Activated T-cell treated with anti-CD3 and anti-CD28 coated beads, Interleukin-2, amount 50 U/mL, for 72 hours (primary cell): ENCODE results near the gene ZSCAN9. TPM values are rescaled to one million over a fixed set of nuclear protein-coding genes. Genes with fewer than 3 reads are reported as not detected.

Source experiments
- ATAC-seq, 2 donors: fragments of 150-1000 bp; cut with Tn5 transposase; replicated peaks in 1 of 2; 2 replicates each; pipeline ENCODE4 v1.10.0; 2021; ENCODE audit warnings: moderate library complexity in 2 of 2, mild to moderate bottlenecking in 1 of 2
- DNase-seq, 2 donors: peaks; one replicate each; pipeline ENCODE4 v3.0.0; 2021 to 2022; ENCODE audit warnings: mixed read lengths in 1 of 2
- H3K27ac Mint-ChIP-seq: one replicate; pipeline ENCODE4 v1.8.0; 2022; ENCODE audit warnings: mild to moderate bottlenecking, moderate library complexity, mixed read lengths
- H3K27me3 Mint-ChIP-seq: one replicate; pipeline ENCODE4 v1.8.0; 2022; ENCODE audit warnings: low read depth, mixed read lengths
- H3K36me3 Mint-ChIP-seq, 2 donors: one replicate each; pipeline ENCODE4 v1.8.0; 2022; ENCODE audit warnings: mixed read lengths in 2 of 2, mild to moderate bottlenecking in 1 of 2; ENCODE audit not compliant: insufficient read depth in 2 of 2
- H3K4me1 Mint-ChIP-seq: one replicate; pipeline ENCODE4 v1.8.0; 2022; ENCODE audit warnings: low read depth, mixed read lengths
- H3K4me3 Mint-ChIP-seq, 2 donors: one replicate each; pipeline ENCODE4 v1.8.0; 2022; ENCODE audit warnings: mild to moderate bottlenecking in 2 of 2, mixed read lengths in 2 of 2, moderate library complexity in 2 of 2
- H3K9me3 Mint-ChIP-seq, 2 donors: one replicate each; pipeline ENCODE4 v1.8.0; 2022; ENCODE audit warnings: mixed read lengths in 2 of 2
- total RNA-seq, 2 donors: library from RNA; stranded (reverse); gene quantifications; one replicate each; pipeline ENCODE4 v1.2.3, GENCODE V29; 2022

ZSCAN9 gene
- 1 to 10 TPM; 7.5 to 9.2 TPM for total RNA-seq

GRCh38 chr6:28225056-28225834 lies at the start of gene ZSCAN9:
ZSCAN9 (plus strand) TSS chr6:28225275; CDS start chr6:28227085, 1,810 bp downstream.
- DNase-seq = peak; percentile 64 to 75
- Mint-ChIP-seq H3K4me1 (peaks cover 15% of the 10 kb centered on the region), H3K9me3 (no peaks in the 10 kb centered on the region), H3K27ac (peak within 1 kb of the TSS; percentile 46), H3K36me3 (peaks cover 3 to 5% of the 10 kb centered on the region in 2 donors), H3K27me3 (peaks cover 54% of the 10 kb centered on the region), H3K4me3 (peak within 1 kb of the TSS; percentile 82 to 85)
- ATAC-seq = peak; percentile 83 to 97

- Mint-ChIP-seq H3K27ac (no peak overlapping the region), H3K9me3 (peaks cover 3 to 8% of the 10 kb centered on the region in 2 donors), H3K36me3 (peaks cover 1 to 2% of the 10 kb centered on the region in 2 donors), H3K27me3 (peaks cover 39% of the 10 kb centered on the region), H3K4me1 (no peaks in the 10 kb centered on the region), H3K4me3 (no peak overlapping the region)
- ATAC-seq = no peak
- no peak for DNase-seq
These were observed 48.7 kb upstream of the ZSCAN9 start for GRCh38 chr6:28176373-28176772.

DNA sequence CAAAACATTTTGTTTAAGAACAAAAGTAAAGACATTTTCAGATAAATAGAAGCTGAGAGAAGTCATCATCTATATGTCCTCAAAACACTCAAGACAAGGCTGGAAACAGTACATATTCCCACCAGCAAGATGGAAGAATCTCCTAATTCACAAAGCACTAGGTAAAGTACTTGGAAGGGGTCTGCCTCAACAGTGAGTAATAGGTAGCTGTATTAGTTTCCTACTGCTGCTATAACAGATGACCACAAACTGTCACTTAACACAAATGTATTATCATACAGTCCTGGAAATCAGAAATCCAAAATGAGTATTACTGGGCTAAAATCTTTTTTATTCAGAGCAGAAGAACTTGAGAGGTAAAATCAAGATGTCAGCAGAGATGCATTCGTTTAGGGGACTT lies 42.8 kb upstream of the ZSCAN9 start:
- no peak for ATAC-seq
- Mint-ChIP-seq H3K4me1 (no peaks in the 10 kb centered on the region), H3K27me3 (peaks cover 27% of the 10 kb centered on the region), H3K36me3 (peaks cover 4 to 6% of the 10 kb centered on the region in 2 donors), H3K27ac (no peak overlapping the region), H3K4me3 (no peak overlapping the region), H3K9me3 (peaks cover 12% of the 10 kb centered on the region in 2 donors)
- no peak for DNase-seq

DNA sequence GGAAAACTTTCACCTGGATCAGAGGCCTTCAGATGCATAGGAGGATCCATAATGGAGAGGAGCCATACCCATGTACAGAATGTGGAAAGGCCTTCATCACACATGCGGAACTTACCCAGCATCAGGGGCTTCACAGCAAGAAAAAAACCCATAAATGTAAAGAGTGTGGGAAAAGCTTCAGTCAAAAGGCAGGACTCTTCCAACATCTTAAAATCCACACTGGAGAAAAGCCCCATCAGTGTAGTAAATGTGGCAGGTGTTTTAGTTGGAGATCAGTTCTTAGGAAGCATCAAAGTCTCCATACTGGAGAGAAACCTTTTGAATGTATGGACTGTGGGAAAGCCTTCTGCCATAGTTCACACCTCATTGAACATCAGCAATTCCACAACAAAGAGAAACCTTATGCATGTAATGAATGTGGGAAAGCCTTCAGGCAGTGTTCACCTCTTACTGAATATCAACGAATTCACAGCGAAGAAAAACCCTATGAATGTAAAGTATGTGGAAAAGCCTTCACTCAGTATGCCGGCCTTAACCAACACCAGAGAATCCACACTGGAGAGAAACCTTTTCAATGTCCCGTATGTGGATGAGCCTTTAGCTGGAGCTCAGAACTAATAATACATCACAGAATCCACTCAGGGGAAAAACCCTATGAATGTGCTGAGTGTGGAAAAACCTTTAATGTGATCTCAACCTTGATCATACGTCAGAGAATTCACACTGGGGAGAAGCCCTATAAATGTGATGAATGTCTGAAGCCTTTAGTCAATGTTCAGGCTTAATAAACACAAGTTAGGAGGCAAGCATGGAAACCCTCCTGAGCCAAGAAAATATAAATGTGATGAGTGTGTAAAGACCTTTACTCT lies 36.7 kb upstream of the ZSCAN9 start:
- H3K4me1 Mint-ChIP-seq = no peaks in the 10 kb centered on the region
- H3K27ac Mint-ChIP-seq = no peak overlapping the region
- DNase-seq (no peak), ATAC-seq (no peak)
- H3K27me3 Mint-ChIP-seq = no peaks in the 10 kb centered on the region
- peaks cover 5 to 24% of the 10 kb centered on the region in 2 donors for H3K9me3 Mint-ChIP-seq
- no peak overlapping the region for H3K4me3 Mint-ChIP-seq
- peaks cover 21 to 22% of the 10 kb centered on the region in 2 donors for H3K36me3 Mint-ChIP-seq

DNA sequence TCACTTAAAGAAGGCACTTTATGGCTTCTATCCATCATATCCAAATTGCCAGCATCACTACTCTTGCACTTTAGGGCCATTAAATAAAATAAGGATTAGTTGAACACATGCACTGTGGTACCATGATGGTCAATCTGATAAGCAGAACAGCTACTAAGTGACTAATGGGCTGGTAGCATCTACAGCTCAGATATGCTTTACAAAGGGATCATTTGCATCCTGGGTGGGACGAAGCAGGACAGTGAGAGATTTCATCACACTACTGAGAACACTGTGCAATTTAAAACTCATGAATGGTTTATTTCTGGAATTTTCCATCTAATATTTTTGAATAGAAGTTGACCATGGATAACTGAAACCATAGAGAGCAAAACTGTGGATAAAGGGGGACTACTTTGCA lies 25.1 kb upstream of the ZSCAN9 start:
- ATAC-seq (no peak), DNase-seq (no peak)

DNA sequence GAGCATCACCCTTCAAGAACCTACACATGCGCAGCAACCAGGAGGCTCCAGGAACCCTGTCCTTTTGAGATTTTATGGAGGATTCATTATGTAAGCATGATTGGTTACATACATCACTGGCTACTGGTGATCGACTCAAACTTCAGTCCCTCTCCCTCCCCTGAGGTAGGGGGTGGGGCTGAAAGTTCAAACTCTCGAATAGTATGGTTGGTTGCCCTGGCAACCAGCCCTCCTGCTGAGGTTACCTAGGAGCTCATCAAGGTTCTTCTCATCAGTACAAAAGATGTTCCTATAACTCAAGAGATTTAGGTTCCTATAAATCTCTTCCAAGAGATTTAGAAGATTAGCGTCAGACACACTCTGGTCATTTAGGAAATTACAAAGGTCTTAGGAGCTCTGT lies 21.9 kb upstream of the ZSCAN9 start:
- H3K4me3 Mint-ChIP-seq = no peak overlapping the region
- H3K36me3 Mint-ChIP-seq = peaks cover 11 to 20% of the 10 kb centered on the region in 2 donors
- no peak overlapping the region for H3K27ac Mint-ChIP-seq
- ATAC-seq (no peak), DNase-seq (no peak)
- peaks cover 13 to 15% of the 10 kb centered on the region in 2 donors for H3K9me3 Mint-ChIP-seq
- H3K27me3 Mint-ChIP-seq = peaks cover 66% of the 10 kb centered on the region
- peaks cover 11% of the 10 kb centered on the region for H3K4me1 Mint-ChIP-seq

More for the DNA sequence above, 25.1 kb upstream of the ZSCAN9 start:
- H3K27ac Mint-ChIP-seq = no peak overlapping the region
- H3K4me1 Mint-ChIP-seq = no peaks in the 10 kb centered on the region
- H3K27me3 Mint-ChIP-seq = peaks cover 65% of the 10 kb centered on the region
- peaks cover 22 to 25% of the 10 kb centered on the region in 2 donors for H3K9me3 Mint-ChIP-seq
- no peak overlapping the region for H3K4me3 Mint-ChIP-seq
- H3K36me3 Mint-ChIP-seq = peaks cover 23 to 29% of the 10 kb centered on the region in 2 donors

DNA sequence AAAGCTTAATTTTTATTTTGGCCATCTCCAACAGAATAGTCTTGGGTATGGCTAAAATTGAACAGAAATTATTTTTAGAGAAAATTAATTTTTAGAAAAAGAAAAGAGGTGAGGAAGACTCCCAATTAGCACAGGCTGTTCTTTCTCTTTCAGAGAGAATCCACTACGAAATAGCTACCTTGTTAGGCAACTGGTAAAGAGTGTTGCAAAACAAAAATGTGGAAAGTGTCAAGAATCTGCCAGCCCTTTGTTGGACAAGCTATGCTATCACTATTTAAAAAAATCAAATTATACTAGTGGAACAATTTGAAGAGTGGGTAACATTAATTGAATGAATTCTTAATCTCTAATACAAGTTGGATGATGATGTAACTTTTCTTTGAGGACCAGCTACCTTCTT lies 19.2 kb upstream of the ZSCAN9 start:
- Mint-ChIP-seq H3K4me3 (no peak overlapping the region), H3K36me3 (peaks cover 0 to 8% of the 10 kb centered on the region in 2 donors), H3K27ac (no peak overlapping the region), H3K9me3 (peaks cover 0 to 1% of the 10 kb centered on the region in 2 donors), H3K27me3 (peaks cover 68% of the 10 kb centered on the region), H3K4me1 (peaks cover 21% of the 10 kb centered on the region)
- DNase-seq = no peak
- no peak for ATAC-seq

- DNase-seq = no peak
- Mint-ChIP-seq H3K4me3 (peak overlapping the region in 1 of 2 donors; percentile 37), H3K4me1 (peaks cover 22% of the 10 kb centered on the region), H3K9me3 (peaks cover 0 to 1% of the 10 kb centered on the region in 2 donors), H3K27ac (no peak overlapping the region), H3K27me3 (peaks cover 74% of the 10 kb centered on the region), H3K36me3 (peaks cover 0 to 8% of the 10 kb centered on the region in 2 donors)
- ATAC-seq = no peak
These were observed 18.5 kb upstream of the ZSCAN9 start for GRCh38 chr6:28206527-28206926.

GRCh38 chr6:28206928-28207509 lies 18.1 kb upstream of the ZSCAN9 start:
- peaks cover 27% of the 10 kb centered on the region for H3K4me1 Mint-ChIP-seq
- H3K36me3 Mint-ChIP-seq = peaks cover 2 to 8% of the 10 kb centered on the region in 2 donors

GRCh38 chr6:28207510-28208110 lies 17.5 kb upstream of the ZSCAN9 start:
- ATAC-seq (peak; percentile 75 to 76), DNase-seq (peak; percentile 43 to 49)
- H3K4me1 Mint-ChIP-seq = peaks cover 33% of the 10 kb centered on the region
- H3K4me3 Mint-ChIP-seq = peak overlapping the region; percentile 94
- peaks cover 0 to 1% of the 10 kb centered on the region in 2 donors for H3K9me3 Mint-ChIP-seq
- peaks cover 85% of the 10 kb centered on the region for H3K27me3 Mint-ChIP-seq
- no peak overlapping the region for H3K27ac Mint-ChIP-seq
- H3K36me3 Mint-ChIP-seq = peaks cover 2 to 8% of the 10 kb centered on the region in 2 donors

More at GRCh38 chr6:28206928-28207509, 18.1 kb upstream of the ZSCAN9 start:
- H3K9me3 Mint-ChIP-seq = peaks cover 0 to 1% of the 10 kb centered on the region in 2 donors
- ATAC-seq = no peak
- DNase-seq = no peak
- H3K27me3 Mint-ChIP-seq = peaks cover 79% of the 10 kb centered on the region
- no peak overlapping the region for H3K27ac Mint-ChIP-seq
- peak overlapping the region; percentile 94 for H3K4me3 Mint-ChIP-seq

DNA sequence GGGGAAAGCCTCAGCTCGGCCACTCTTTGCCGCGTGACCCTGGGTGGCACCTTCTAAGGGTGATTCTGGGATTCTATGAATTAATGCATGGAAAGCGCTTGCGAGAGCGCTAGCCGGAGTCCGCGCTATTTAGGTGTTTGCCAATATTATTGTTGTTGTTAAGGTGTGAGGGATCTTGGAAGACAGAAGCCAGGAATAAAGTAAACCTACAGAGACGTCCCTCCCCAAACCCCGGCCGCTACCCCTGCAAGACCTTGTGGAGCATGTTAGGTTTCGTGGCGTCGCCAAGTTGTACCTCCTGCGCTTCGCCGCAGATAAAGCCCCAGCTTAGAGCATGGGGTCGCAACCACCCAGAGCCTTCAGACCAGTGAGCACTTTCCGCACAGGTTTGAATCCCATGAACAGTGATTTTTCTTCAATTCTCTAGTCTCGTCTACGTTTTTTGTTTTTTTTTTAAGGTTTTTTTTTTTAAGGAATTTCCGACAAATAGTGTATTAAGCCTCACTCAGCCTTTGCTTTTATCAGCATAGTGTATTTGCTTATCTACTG lies 16.9 kb upstream of the ZSCAN9 start:
- ATAC-seq (no peak), DNase-seq (no peak)
- Mint-ChIP-seq H3K4me1 (peaks cover 38% of the 10 kb centered on the region), H3K36me3 (peaks cover 2 to 8% of the 10 kb centered on the region in 2 donors), H3K27ac (no peak overlapping the region), H3K27me3 (peaks cover 90% of the 10 kb centered on the region), H3K9me3 (peaks cover 0 to 1% of the 10 kb centered on the region in 2 donors), H3K4me3 (peak overlapping the region; percentile 94)
